Measurements from ENCODE around the gene CLEC10A.
"Not testable (repeated sequence)": the region's sequence is repeated elsewhere in the genome, so short reads cannot be mapped to it uniquely, and the experiment has no call there.

Gene CLEC10A, protein sequence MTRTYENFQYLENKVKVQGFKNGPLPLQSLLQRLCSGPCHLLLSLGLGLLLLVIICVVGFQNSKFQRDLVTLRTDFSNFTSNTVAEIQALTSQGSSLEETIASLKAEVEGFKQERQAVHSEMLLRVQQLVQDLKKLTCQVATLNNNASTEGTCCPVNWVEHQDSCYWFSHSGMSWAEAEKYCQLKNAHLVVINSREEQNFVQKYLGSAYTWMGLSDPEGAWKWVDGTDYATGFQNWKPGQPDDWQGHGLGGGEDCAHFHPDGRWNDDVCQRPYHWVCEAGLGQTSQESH

DNA sequence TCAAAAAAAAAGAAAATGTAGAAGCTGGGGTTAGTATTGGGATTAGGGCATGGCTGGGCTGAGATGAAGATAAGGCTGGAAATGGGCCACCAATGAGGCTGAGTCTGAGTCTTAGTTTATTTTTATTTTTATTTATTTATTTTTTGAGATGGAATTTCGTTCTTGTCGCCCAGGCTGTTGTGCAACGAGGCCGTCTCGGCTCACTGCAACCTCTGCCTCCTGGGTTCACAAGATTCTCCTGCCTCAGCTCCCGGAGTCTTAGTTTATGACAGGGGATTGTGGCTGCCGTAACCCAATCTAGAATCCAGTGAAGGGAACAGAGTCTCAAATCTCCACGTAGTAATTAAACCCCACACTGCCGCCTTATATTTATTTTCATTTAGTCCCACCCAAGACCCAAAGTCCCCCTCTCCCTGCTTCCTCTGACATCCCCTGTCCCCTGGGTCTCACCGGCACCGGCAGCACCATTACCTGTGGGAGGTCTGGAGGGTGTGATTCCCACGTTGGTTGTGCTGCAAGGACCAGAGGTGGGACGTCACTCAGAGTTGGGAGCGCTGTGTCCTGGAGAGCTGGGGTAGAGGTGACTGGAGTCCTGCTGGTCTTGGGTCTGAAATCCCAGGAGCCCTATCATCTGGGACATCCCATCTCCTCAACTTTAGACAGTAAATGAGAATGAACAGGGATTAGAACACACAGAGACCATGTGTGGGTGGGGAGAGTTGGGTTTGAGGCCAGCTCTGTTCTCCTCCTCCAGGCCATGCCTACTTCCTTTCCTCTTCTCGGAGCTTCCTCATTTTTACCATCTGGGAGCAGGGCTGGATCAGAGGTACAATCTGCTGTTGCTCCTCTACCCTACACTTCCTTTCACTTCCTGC lies at the start of gene CLEC10A:
Gene CLEC10A, minus strand, starts transcription at position 671 of the 875 bp plus-strand sequence. CDS start 1,439 bp downstream, outside the sequence.
- DNase-seq, result no peak

DNA sequence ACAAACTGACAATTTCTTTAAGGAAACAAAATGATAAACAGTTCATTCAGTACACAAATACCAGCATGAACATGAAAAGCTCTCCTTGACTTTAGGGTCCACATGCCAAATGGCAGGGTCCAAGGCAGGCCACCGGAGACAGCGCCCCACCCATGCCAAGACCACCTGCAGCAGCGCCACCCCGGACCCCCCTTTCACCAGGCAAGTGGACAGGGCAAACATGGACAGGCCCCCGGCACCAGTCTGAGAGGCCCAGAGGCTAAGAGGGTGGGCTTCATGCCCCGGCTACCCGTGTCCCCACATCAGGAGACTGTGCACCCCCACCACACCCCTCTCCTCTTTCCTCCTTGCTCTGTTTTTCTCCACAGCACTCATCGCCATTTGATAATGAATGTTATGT lies 49.3 kb upstream of the CLEC10A start:
- no peak for DNase-seq

DNA sequence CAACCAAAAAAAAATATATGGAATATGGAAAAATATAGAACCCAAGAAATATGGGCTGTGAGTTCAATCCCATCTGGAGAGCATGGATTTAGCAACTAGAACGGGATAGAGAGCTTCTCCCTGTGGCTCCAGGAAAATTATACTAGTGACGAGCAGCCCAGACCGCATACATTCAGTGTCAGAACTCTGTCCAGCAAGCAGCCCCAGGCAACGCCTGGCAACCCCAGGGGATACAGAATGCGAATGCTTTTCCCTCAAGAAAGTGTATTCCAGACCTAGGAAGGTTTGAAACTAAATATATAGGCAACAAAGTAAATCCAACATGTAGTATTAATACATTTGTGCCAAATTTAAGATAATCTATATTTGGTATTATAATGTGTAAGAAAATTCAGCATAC lies 48.1 kb upstream of the CLEC10A start:
- no peak for DNase-seq

DNA sequence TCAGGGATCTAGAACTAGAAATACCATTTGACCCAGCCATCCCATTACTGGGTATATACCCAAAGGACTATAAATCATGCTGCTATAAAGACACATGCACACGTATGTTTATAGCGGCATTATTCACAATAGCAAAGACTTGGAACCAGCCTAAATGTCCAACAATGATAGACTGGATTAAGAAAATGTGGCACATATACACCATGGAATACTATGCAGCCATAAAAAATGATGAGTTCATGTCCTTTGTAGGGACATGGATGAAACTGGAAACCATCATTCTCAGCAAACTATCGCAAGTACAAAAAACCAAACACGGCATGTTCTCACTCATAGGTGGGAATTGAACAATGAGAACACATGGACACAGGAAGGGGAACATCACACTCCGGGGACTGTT lies 47.5 kb upstream of the CLEC10A start:
- not testable (repeated sequence) for DNase-seq

DNA sequence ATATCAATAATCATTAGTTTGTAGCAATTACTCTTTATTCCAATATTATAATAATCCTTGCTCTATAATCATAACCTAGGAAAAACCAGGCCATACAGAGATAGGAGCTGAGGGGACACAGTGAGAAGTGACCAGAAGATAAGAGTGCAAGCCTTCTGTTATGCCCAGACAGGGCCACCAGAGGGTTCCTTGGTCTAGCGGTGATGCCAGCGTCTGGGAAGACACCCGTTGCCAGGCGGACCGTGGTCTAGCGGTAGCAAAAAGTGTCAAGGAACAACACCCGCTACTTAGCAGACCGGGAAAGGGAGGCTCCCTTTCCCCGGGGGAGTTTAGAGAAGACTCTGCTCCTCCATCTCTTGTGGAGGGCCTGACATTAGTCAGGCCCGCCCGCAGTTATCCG lies 46.3 kb upstream of the CLEC10A start:
- not testable (repeated sequence) for DNase-seq

DNA sequence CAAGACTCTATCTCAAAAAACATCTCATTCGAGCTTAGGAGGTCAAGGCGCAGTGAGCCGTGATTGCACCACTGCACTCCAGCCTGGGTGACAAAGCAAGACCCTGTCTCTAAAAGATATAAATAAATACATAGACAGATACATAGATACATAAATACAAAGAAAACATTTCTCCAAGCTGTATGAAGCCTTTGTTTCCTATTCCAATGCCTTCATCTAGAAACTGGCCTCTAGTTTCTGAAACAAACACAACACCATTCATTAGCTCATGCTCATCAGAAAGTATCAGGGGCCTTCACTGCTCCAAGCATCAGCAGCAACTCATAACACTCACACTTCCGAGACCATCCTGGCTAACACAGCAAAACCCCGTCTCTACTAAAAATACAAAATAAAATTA lies 44.9 kb upstream of the CLEC10A start:
- no peak for DNase-seq

DNA sequence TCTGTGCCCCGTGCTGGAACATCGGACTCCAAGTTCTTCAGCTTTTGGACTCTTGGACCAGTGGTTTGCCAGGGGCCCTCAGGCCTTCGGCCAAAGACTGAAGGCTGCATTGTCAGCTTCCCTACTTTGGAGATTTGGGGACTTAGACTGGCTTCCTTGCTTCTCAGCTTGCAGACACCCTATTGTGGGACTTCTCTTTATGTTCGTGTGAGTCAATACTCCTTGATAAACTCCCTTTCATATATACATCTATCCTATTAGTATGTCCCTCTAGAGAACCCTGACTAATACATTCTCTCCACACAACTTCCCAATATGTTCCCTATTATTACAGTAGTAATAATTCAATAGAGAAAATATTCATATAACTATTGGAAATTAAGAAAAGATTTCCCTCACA lies 43.8 kb upstream of the CLEC10A start:
- no peak for DNase-seq

DNA sequence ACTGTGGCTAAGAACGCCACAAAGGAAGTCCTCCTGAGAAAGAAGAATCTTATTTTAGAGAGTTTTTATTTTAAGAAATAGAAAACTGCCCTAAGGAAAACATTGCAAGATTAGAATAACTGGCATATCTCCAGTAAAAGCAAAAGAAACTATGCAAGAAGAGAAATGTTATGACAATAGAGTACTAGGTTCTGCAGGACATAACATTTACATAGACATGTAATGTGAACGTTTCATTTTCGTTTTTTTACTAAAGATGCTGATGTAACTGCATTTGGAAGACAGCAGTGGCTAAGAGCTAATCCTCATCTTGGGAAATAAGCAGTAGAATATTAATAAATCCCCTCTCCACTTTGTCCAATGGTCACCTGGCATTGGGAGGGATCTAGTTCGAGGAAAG lies 42.3 kb upstream of the CLEC10A start:
- no peak for DNase-seq

DNA sequence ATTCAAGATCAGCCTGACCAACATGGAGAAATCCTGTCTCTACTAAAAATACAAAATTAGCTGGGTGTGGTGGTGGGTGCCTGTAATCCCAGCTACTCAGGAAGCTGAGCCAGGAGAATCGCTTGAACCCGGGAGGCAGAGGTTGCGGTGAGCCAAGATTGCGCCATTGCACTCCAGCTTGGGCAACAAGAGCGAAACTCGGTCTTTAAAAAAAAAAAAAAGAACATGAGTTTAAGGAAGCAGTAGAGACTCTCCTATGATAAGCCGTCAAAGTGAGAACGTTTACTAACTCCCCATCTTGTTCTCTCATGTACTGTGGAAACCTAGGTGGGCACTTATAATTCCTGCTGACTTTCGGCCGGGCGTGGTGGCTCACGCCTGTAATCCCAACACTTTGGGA lies 40.6 kb upstream of the CLEC10A start:
- DNase-seq, result not testable (repeated sequence)

DNA sequence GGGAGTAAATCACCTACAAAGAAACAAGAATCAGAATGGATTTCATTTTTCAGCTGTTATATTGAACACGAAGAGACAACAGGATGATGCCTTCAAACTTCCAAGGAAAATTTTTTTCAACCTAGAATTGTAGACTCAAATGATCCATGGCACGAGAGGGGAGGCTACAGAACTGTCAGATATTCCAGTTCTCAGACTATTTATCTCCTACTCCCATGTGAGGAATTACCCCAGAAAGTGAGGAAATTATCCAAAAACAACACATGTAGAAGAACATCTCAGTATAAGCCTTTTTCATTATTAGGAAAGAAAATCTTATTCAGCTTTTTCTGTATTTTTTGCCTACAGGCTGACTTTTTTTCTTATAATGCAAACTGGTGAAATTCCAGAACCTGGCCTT lies 40.1 kb upstream of the CLEC10A start:
- no peak for DNase-seq

DNA sequence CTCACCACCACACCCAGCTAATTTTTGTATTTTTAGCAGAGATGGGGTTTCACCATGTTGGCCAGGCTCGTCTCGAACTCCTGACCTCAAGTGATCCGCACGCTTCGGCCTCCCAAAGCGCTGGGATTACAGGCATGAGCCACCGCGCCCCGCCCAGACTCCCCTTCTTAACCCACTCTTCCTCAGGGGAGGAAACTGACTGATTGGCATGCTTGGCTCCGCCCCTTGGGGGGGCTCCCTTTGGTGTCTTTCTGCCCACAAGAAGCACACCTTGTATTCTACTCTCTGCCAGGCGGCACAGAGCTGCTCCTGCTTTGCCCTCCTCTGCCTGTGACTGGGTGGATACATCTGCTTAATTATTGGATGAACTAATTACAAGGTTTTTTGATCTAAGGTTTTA lies 39.3 kb upstream of the CLEC10A start:
- no peak for DNase-seq

DNA sequence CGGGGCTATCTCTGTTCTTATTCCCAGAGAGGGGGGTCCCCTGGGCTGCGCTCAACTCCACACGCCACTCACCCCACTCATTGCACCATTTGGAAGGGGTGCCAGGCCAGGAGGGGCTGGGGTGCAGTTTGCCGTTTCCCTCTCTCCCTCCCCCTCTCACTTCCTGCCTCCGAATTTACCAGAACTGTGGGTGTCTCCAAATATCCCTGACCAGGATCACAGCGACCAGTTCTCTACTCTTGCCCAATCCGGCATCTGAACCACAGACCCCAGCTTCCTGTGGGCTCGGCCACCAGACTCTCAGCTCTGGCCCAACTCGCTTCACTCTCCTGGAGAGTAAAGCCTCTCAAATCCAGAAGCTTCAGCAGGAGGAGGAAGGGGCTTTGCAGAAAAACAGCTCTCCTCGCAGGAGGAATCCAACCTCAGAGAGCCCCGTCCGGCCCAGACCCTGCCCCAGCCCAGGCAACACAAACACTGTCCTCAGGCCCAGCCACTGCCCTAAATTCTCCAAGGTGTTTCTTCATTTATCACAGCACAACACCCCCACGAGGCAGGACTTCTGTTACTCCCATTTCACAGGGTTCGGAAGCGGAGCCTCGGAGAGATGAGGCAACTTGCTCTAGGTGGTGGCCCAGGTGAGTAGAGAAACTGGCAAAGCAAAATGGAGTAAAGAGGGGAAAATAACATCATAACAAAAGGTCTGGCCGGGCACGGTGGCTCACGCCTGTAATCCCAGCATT lies 35.0 kb upstream of the CLEC10A start:
- no peak for DNase-seq

DNA sequence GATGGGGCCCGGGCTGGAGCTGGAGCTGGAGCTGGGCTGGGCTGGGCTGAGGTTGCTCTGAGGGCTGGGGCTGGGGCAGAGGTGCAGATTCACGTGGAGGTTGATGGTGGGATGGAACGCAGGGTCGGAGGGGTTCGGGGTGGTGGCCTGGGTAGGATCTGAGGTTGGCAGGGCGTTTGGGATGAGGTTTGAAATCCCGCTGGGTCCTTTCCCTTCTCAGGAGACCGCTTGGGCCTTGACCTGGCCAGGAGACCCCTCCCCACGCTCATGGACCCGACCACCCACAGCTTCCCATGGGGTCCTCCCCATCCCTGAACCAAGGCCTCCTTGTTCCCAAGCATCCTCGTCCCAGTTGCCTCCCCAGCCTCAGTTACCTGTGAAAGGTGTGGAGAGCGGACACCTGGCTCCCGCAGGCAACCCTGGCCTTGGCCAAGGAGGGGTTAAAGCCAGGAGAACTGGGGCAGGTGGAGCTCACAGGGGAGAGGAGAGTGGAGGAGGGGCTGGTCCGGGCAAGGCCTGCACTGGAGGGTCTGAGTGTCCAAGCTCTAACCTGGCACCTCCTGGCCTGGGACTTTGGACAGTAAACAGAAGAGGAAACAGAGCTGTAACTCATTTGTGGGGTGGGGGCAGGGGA lies 34.3 kb upstream of the CLEC10A start, which contains the start of gene ASGR2:
Gene ASGR2, minus strand, starts transcription at position 582 of the 634 bp plus-strand sequence. CDS start 582 bp downstream, outside the sequence.
- DNase-seq, result no peak

DNA sequence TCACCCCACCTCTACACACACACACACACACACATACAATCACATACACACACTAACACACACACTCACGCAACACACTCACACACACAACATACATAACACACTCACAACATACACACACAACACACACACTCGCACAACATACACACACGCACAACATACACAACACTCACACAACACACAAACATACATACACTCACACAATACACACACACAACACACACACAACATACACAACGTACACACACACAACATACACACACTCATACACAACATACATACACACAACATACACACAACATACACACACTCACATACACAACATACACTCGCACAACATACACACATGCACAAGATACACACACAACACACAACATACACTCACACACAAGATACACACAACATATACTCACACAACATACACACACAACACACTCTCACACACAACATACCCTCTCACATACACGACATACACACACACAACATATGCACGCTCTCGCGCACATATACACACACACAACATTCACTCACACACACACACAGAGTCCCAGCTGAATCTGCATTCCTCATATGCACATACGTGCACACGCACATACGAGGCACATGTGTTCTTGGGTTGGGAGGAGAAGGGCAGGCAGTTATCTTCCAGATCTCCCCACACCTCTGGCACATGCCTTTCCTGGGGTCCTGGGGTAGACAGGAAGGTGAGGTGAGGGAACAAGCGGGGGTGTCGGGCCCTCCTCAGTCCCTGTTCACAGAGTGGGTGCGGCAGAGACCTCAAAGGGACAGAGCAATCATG lies 33.4 kb upstream of the CLEC10A start:
- DNase-seq, result no peak

DNA sequence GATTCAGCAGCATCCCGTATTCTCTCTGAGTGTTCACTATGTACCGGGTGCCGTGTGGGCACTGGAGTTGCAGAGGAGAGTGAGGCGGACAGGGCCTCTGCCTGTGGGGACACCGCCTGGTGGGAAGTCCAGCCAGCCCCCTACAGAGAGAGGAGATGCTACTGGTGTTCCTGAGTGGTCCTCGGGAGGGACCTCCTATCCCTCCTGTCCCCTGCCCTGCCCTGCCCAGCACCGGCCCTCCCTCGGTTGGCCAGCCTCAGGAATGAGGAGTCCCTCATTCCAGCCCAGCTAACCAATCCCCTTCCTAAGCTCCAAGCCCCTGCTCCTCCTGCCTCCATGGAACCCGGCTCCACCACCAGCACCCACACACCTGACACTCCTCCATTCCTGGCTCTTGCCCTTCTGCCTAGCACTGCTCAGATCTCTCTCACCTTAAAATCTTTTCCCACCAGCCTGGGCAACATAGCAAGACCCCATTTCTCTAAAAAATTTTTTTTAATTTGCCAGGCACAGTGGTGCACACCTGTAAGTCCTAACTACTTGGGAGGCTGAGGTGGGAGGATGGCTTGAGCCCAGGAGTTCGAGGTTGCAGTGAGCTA lies 32.6 kb upstream of the CLEC10A start:
- no peak for DNase-seq

DNA sequence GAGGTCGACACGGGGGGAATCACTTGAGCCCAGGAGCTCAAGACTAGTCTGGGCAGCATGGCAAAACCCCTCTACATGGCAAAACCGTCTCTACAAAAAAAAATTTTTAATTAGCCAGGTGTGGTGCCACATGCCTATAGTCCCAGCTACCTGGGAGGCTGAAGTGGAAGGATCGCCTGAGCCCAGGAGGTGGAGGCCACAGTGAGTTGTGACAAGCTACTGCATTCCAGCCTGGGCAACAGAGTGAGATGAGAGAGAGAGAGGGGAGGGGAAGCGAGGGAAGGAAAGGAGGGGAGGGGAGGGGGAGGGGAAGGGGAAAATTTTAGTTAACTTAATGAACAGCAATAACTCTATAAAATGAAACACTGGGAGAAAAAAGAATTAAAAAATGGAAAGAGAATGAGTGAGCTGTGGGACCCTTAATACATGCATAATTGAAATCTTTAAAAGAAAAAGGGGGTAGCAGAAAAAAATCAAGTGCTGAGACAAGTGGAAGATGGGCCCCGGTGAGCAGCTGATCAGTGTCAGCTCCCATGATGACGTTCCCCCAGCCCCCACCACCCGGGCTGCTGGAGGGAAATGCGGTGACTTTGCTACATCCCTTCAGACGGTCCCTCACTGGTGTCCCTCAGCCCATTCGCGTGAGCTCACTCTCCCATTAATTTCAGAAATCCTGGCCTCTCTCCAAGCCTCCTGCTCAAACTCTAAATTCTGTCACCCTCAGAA lies 31.9 kb upstream of the CLEC10A start:
- no peak for DNase-seq

DNA sequence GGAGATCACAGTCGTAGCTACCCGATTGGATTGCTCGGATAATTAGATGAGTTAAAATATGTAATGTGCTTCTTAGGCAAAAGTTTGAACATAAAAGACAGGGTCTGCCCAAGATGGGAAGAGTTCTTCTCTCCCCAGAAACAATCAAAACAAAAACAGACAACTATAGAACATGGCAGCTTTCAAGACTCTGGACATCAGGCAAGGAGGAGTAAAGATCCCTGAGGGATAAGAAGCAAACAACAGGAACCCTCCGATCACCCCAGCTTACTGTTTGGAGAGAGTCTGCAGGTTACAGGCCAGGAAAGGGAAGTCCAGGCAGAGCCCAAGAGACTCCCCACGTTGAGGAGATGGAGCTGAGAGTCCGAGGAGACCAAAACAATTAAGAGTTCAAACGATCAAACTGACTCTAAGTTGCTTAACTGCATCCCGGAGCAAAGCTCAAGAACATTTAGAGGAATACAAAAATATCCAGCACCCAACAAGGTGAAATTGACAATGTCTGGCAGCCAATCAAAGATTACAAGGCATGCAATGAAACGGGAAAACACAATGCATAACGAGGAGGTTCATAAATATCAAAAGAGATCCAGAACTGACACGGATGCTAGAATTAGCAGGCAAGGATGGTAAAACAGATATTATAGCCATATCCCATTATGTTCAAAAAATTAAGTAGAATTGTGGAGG lies 30.7 kb upstream of the CLEC10A start:
- no peak for DNase-seq

DNA sequence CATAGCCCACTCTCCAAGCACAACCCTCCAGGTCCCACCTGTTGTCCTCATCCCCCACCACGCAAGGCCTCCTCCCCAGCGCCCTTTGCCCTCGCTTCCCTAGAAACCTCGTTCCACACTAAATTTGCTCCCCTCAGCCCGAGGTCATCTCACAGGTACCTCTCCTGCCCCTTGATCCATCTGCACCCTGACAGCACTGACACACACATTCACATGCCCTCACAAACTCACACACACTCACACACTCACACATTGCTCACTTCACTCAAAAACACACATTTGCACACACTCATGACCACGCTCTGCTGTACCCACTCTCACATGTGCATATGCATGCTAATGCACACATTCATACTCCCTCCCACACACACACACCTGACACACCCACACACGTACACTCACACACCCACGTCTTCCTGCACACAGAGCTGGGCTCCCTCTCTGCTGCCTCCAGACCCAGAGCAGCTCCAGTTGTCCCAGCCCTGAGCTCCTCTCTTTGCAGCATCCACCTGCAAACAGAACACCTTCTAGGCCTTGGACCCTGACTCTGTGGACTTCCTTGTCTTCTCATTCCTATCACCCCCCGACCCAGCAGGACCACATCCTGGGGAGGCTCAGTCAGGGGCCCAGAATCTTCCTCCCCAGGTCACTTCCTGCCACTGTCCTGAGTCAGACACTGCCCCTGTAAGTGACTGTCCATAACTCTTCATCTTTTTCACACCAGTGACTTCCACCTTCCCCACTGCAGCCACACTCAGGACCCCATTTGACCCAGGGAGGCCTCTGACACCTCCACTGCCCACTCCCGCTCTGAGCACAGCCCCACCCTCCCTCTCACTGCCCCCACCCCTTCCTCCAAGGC lies 29.6 kb upstream of the CLEC10A start:
- no peak for DNase-seq

DNA sequence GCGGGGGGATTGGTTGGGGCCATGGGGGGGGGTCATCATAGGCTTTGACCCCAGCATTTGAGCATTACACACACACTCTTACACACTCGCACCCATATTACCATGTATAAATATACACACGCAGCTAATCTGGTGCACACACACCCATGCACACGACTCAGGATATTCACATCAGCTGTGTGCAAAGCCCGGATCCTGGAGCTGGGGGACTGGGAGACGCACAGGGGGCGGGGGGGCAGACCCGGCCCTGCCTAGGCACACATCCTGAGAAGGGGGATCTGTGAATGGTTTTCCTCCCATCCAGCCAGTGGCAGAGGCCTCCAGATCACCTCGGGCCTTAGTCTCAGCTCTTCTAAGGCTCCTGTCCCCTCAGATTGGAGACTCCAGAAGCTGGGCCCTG lies 28.9 kb upstream of the CLEC10A start:
- no peak for DNase-seq

Data from NCI-H524 (cell line).